SH-SY5Y (cell line): ENCODE data around the gene DNAAF5.

Experiments used
- GATA2 ChIP-seq: IDR thresholded peaks from 2 replicates; pipeline ENCODE4 v1.6.1; 2011; ENCODE audit warnings: mild to moderate bottlenecking, low read depth, low read length
- GATA3 ChIP-seq: IDR thresholded peaks from 2 replicates; pipeline ENCODE4 v1.6.1; 2011; ENCODE audit warnings: low read depth, mild to moderate bottlenecking, low read length, moderate library complexity

DNA sequence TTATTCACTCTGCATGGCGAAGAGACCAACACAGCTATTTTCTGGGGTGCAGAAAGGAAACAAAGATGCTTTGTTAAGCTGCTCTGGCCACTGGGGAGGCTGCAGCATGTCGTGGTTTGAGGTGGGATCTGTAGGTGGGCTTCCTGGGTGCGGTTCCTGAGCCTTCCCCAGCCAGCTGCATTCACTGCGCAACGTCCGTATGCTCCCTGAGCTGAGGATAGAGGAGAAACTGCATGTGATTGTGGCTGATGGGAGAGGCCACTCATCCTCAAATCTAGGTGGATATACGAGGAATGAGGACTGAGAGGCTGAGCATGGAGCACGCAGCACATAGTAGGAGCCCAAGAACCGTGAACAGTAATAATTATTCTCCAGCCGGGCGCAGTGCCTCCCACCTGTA lies 9.9 kb upstream of the DNAAF5 start:
- TF ChIP-seq GATA2 (no peak), GATA3 (no peak)
